K562 (cell line): ENCODE results near the gene LIPT2. TPM values are rescaled to one million over a fixed set of nuclear protein-coding genes. Genes with fewer than 3 reads are reported as not detected.

ENCODE experiments used
- CBFA2T3 ChIP-seq: fragments of 450-650 bp; IDR thresholded peaks from 2 replicates; pipeline ENCODE4 v1.6.1; 2017
- CXXC5 ChIP-seq: fragments of 250-450 bp; sonication (Bioruptor Pico); IDR thresholded peaks from 2 replicates; pipeline ENCODE4 v1.8.0; 2022; ENCODE audit warnings: inconsistent platforms, mild to moderate bottlenecking, moderate library complexity
- EP400 ChIP-seq: fragments of 450-650 bp; IDR thresholded peaks from 2 replicates; pipeline ENCODE4 v1.6.1; 2017; ENCODE audit warnings: antibody characterized with exemption, mild to moderate bottlenecking, moderate library complexity
- KLF16 ChIP-seq: IDR thresholded peaks from 2 replicates; pipeline ENCODE4 v1.6.1; 2016; ENCODE audit warnings: antibody characterized with exemption
- ZBTB11 ChIP-seq, 3 experiments: fragments of 200-800 bp in 1 of 3; fragments of 250-450 bp in 1 of 3; fragments of 450-650 bp in 1 of 3; sonication (Bioruptor Pico) in 1 of 3; sonication (Bioruptor generic) in 1 of 3; formaldehyde crosslinking in 1 of 3; IDR thresholded peaks; 2 replicates each; pipeline versions ENCODE4 v1.6.1 to v1.8.0; 2016 to 2022; ENCODE audit warnings: mild to moderate bottlenecking in 2 of 3, missing genetic modification characterization in 2 of 3, missing compliant biosample characterization in 1 of 3, moderate library complexity in 1 of 3
- ZBTB40 ChIP-seq, 2 experiments: fragments of 450-650 bp in 1 of 2; sonication (generic) in 1 of 2; formaldehyde crosslinking in 1 of 2; IDR thresholded peaks; 2 replicates each; pipeline versions ENCODE4 v1.7.1 to v1.9.0; 2016 to 2022; ENCODE audit warnings: inconsistent platforms in 1 of 2, mild to moderate bottlenecking in 1 of 2, missing genetic modification reagents in 1 of 2
- ZNF830 ChIP-seq: fragments of 250-450 bp; sonication (Bioruptor Pico); IDR thresholded peaks from 2 replicates; pipeline ENCODE4 v1.5.0; 2021; ENCODE audit warnings: mild to moderate bottlenecking
- polyA plus RNA-seq, 8 experiments: library from polyadenylated mRNA; depleted of rRNA in 4 of 8; stranded (reverse) in 5 of 8; unstranded in 3 of 8; fragments of >200 nt; fragmentation: Nextera tagmentation in 2 of 8; fragmentation: Illumina TruSeq in 1 of 8; extraction: Ambion mirVana in 2 of 8; extraction: Trizol in 1 of 8; gene quantifications; 2 replicates each; pipeline versions ENCODE4 v1.2.1 to v1.2.3, GENCODE V29; 2011 to 2014; ENCODE audit warnings: inconsistent platforms in 1 of 8, missing spikeins in 1 of 8
- total RNA-seq, 7 experiments: library from RNA; depleted of rRNA in 6 of 7; stranded (reverse); fragments of >200 nt in 6 of 7; fragmentation: Illumina TruSeq in 2 of 7; extraction: Trizol in 2 of 7; gene quantifications; 2 replicates each; pipeline versions ENCODE4 v1.2.1 to v1.2.3, GENCODE V29; 2011 to 2021; ENCODE audit warnings: low replicate concordance in 1 of 7

The LIPT2 gene
- total and polyA plus RNA-seq, 9 of the 15 experiments (the other 6 are each of a cell fraction or from before 2014, with no cell fraction given): 1.00 to 5.2 (median 3.5) TPM

- no peak for TF ChIP-seq ZBTB11 (CRISPR knock-in tag; IDR thresholded peaks at IDR 0.05)
- no peak for TF ChIP-seq KLF16
- no peak for TF ChIP-seq CXXC5 (CRISPR knock-in tag)
- TF ChIP-seq CBFA2T3: no peak
- TF ChIP-seq ZNF830: no peak
- TF ChIP-seq EP400: no peak
- no peak for TF ChIP-seq ZBTB40 (IDR thresholded peaks at IDR 0.05)
- no peak for TF ChIP-seq ZBTB40 (CRISPR knock-in tag; IDR thresholded peaks at IDR 0.05)
Measured at GRCh38 chr11:74519710-74520109, 26.2 kb upstream of the LIPT2 start (continued).
